Right lobe of liver (tissue), 6 donors: ENCODE measurements around the gene UGT2B11. TPM values are rescaled to one million over a fixed set of nuclear protein-coding genes. Genes with fewer than 3 reads are reported as not detected.
A peak's percentile ranks its signal among the peaks of the same experiment; 100 is the strongest.
"Not testable (repeated sequence)": the region's sequence is repeated elsewhere in the genome, so short reads cannot be mapped to it uniquely, and the experiment has no call there.

ENCODE experiments used
- ATAC-seq, 4 donors: fragments of 200-7000 bp; cut with Tn5 transposase; one replicate each; pipeline ENCODE4 v1.9.1; 2020; ENCODE audit warnings: mild to moderate bottlenecking in 4 of 4, moderate library complexity in 4 of 4
- DNase-seq, 3 donors: peaks; one replicate each; pipeline ENCODE4 v3.0.0-alpha.2; 2020
- H3K27ac ChIP-seq, 3 donors: fragments of 200-600 bp; one replicate each; pipeline ENCODE4 v1.8.0; 2022
- H3K27me3 ChIP-seq, 2 donors: fragments of 200-600 bp; one replicate each; pipeline ENCODE4 v1.8.0; 2022
- H3K36me3 ChIP-seq, 4 donors: fragments of 200-600 bp; sonication (generic) in 1 of 4; one replicate each; pipeline versions ENCODE4 v1.5.1 to v1.8.0; 2017 to 2022; ENCODE audit warnings: control low read depth in 1 of 4
- H3K4me1 ChIP-seq, 4 donors: fragments of 200-600 bp; sonication (generic) in 1 of 4; one replicate each; pipeline versions ENCODE4 v1.5.1 to v1.8.0; 2017 to 2022; ENCODE audit warnings: control low read depth in 1 of 4
- H3K4me3 ChIP-seq, 3 donors: fragments of 200-600 bp; one replicate each; pipeline ENCODE4 v1.8.0; 2022
- H3K9me3 ChIP-seq, 4 donors: fragments of 200-600 bp; sonication (generic) in 1 of 4; one replicate each; pipeline versions ENCODE4 v1.5.1 to v1.8.0; 2017 to 2022; ENCODE audit warnings: control low read depth in 1 of 4
- POLR2A ChIP-seq: fragments of 450-650 bp; IDR thresholded peaks from one replicate; pipeline ENCODE4 v1.6.1; 2017; ENCODE audit warnings: antibody characterized with exemption, mild to moderate bottlenecking
- whole genome bisulfite sequencing: methylation state at CpG from one replicate; pipeline ENCODE4 v1.1.6; 2018; ENCODE audit warnings: low coverage, low lambda C conversion rate; ENCODE audit not compliant: insufficient coverage; ENCODE audit errors: missing lambda C conversion rate; 5-methylcytosine and 5-hydroxymethylcytosine counted together
- intact Hi-C, 2 donors: fragments of 100-400 bp; cut with DNase I; formaldehyde crosslinking; loops; one replicate each; pipeline versions ENCODE4 v1.11.2 to v1.14.1; 2022
- total RNA-seq, 6 experiments: library from RNA; depleted of rRNA in 2 of 6; stranded (reverse); fragments of >200 nt in 2 of 6; fragmentation: NEBNext Ultra II Directional in 3 of 6; extraction: Animal tissue kit (Norgen Biotek cat#: 25700) in 3 of 6; gene quantifications; one replicate each; pipeline versions ENCODE4 v1.1.0 to v1.2.4, GENCODE V29; 2016 to 2023
- TF ChIP-seq, protein P1 (sequence below), 4 donors: fragments of 200-600 bp in 3 of 4; fragments of 450-650 bp in 1 of 4; IDR thresholded peaks; one replicate each; pipeline versions ENCODE4 v1.5.1 to v1.8.0; 2016 to 2022; ENCODE audit warnings: antibody characterized with exemption in 4 of 4, mild to moderate bottlenecking in 2 of 4
- donor health status: DM: no; HTN: yes; CAD: no.
- donor health status: DM: no; HTN: no; CAD: no.
- donor health status: DM: no; HTN: no; CAD: no.
- donor health status: DM: no; HTN: yes; CAD: no.
- donor health status: DM: no; HTN: yes; CAD: no.

The UGT2B11 gene
- total RNA-seq, 6 experiments from 2014 or later, result 0.29 to 1.4 (median 1.1) TPM

DNA sequence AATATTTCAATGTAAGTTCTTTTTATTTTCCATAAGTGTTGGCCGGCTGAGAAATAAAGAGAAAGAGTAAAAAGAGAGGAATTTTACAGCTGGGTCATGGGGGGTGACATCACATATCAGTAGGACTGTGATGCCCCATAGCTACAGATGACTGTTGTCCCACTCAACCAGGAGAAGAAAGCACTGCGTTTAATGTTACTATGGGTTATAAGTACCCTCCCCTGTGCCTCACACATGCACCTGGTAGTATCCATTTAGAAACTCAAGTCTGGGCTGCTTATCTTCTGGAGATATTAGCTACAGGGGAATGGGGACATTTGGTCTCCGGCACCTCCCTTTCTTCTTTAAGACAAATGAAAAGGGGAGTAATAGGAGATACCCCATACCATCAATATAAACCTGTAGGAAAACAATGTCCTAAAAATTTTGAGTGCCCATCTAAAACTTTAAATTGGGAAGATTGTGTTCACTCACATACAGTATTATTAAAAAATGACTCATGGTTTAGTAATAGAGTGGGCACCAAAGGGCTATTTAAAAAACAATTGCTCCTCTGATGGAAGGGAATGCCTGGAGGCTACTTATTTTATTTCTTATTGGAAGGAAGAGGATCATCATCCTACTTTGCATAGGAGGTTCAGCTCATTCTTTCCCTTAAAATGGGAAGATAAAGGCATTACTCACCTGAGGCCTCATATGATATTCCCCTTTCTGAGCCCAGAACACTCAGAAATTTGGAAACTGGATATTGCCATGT is 18.2 kb downstream of the UGT2B11 start:
- 97% methylated on average over 3 of the region's 3 CpGs for WGBS
- DNase-seq (no peak), ATAC-seq (no peak)
- Histone ChIP-seq H3K9me3 (no peaks in the 10 kb centered on the region), H3K4me3 (no peak overlapping the region), H3K27ac (no peak overlapping the region), H3K4me1 (peaks cover 0 to 10% (median 0%) of the 10 kb centered on the region in 4 donors), H3K27me3 (no peaks in the 10 kb centered on the region), H3K36me3 (peaks cover 0 to 5% (median 0%) of the 10 kb centered on the region in 4 donors)
- intact Hi-C loops, result no loop called here
- TF ChIP-seq, protein P1, sequence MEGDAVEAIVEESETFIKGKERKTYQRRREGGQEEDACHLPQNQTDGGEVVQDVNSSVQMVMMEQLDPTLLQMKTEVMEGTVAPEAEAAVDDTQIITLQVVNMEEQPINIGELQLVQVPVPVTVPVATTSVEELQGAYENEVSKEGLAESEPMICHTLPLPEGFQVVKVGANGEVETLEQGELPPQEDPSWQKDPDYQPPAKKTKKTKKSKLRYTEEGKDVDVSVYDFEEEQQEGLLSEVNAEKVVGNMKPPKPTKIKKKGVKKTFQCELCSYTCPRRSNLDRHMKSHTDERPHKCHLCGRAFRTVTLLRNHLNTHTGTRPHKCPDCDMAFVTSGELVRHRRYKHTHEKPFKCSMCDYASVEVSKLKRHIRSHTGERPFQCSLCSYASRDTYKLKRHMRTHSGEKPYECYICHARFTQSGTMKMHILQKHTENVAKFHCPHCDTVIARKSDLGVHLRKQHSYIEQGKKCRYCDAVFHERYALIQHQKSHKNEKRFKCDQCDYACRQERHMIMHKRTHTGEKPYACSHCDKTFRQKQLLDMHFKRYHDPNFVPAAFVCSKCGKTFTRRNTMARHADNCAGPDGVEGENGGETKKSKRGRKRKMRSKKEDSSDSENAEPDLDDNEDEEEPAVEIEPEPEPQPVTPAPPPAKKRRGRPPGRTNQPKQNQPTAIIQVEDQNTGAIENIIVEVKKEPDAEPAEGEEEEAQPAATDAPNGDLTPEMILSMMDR (IDR thresholded peaks at IDR 0.05), result no peak
- no peak for TF ChIP-seq POLR2A

DNA sequence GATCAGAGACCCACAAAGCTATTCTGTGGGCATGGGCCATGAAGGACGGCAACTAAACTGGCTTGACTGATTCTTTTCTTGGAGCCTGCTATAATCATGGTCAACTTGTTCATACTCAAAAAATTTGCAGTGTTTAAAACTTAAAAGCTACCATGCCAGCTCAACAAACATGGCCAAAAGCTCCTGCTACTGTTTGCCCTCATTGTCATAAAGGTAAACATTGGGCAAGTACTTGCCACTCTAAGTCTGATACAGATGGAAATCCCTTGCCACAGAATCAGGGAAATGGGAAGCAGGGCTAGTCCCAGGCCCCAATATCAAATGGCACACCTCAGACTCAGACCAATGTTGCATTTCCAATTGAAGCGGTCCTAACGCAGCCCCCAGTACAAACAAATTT is 20.4 kb downstream of the UGT2B11 start:
- Histone ChIP-seq H3K4me1 (peaks cover 0 to 10% (median 3%) of the 10 kb centered on the region in 4 donors), H3K9me3 (no peaks in the 10 kb centered on the region), H3K4me3 (no peak overlapping the region), H3K27me3 (no peaks in the 10 kb centered on the region), H3K27ac (no peak overlapping the region), H3K36me3 (no peaks in the 10 kb centered on the region)
- DNase-seq (no peak), ATAC-seq (peak in 3 of 4 donors; percentile 60 to 78 (median 66))
- intact Hi-C loops, result no loop called here
- 86% methylated on average over 3 of the region's 3 CpGs for WGBS
- TF ChIP-seq, protein P1 (IDR thresholded peaks at IDR 0.05), result no peak
- no peak for TF ChIP-seq POLR2A

- H3K27me3 ChIP-seq, H3K36me3 ChIP-seq, H3K4me3 ChIP-seq, H3K27ac ChIP-seq, intact Hi-C loops, DNase-seq, H3K9me3 ChIP-seq: not testable (repeated sequence)
- peak in 1 of 4 donors; percentile 12 for ATAC-seq
- WGBS, result 82% methylated on average over 3 of the region's 3 CpGs
- peaks cover 0 to 10% (median 3%) of the 10 kb centered on the region in 4 donors for H3K4me1 ChIP-seq
Measured at GRCh38 chr4:69191905-69192304, 22.6 kb downstream of the UGT2B11 start.

GRCh38 chr4:69190621-69191020 is 23.9 kb downstream of the UGT2B11 start:
- DNase-seq, H3K27me3 ChIP-seq, H3K36me3 ChIP-seq, H3K4me3 ChIP-seq, H3K27ac ChIP-seq, intact Hi-C loops, H3K9me3 ChIP-seq: not testable (repeated sequence)
- H3K4me1 ChIP-seq, result peaks cover 0 to 10% (median 3%) of the 10 kb centered on the region in 4 donors
- peak in 2 of 4 donors; percentile 67 to 79 for ATAC-seq
- WGBS, result 33% methylated on average over 1 of the region's 1 CpG

DNA sequence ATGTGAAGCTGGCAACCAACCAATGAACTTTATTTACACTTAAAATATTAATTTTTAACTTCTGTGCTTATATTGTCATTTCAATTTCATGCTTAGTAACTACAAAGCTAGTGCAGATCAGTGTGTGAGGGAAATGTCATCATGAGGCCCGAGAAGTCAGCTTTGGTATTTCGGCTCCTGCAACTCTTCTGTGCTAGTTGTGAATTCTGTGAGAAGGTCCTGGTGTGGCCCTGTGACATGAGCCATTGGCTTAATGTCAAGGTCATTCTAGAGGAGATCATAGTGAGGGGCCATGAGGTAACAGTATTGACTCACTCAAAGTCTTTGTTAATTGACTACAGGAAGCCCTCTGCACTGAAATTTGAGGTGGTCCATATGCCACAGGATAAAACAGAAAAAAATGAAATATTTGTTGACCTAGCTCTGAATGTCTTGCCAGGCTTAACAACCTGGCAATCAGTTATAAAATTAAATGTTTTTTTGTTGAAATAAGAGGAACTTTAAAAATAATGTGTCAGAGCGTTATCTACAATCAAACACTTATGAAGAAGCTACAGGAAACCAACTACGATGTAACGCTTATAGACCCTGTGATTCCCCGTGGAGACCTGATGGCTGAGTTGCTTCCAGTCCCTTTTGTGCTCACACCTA is 32.9 kb downstream of the UGT2B11 start:
- not testable (repeated sequence) for H3K27me3 ChIP-seq, H3K27ac ChIP-seq, DNase-seq

DNA sequence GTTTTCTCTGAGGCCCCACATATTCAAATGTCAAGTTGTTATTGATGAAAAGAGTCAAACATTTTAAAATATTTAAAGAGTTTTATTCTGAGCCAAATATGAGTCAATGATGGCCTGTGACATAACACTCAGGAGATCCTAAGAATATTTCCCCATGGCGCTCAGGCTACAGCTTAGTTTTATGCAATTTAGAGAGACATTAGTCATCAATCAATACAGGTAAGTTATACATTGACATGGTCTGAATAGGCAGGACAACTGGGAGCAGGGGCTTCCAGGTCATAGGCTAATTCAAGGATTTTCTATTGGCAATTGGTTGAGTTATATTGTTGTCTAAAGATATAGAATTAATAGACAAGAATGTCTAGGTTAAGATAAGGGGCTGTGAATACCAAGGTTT is 34.7 kb downstream of the UGT2B11 start:
- H3K4me1 ChIP-seq, result not testable (repeated sequence)

More for the DNA sequence above, 32.9 kb downstream of the UGT2B11 start:
- H3K4me3 ChIP-seq, ATAC-seq, H3K4me1 ChIP-seq, H3K36me3 ChIP-seq, H3K9me3 ChIP-seq, intact Hi-C loops: not testable (repeated sequence)
- WGBS, result 63% methylated on average over 6 of the region's 6 CpGs

GRCh38 chr4:69178751-69179205 is 35.8 kb downstream of the UGT2B11 start:
- intact Hi-C loops, H3K9me3 ChIP-seq, H3K4me3 ChIP-seq, H3K4me1 ChIP-seq, H3K27ac ChIP-seq, H3K27me3 ChIP-seq, DNase-seq, H3K36me3 ChIP-seq, ATAC-seq: not testable (repeated sequence)
- 43% methylated on average over 6 of the region's 6 CpGs for WGBS

More for the DNA sequence above, 34.7 kb downstream of the UGT2B11 start:
- H3K27me3 ChIP-seq, DNase-seq, H3K4me3 ChIP-seq, H3K9me3 ChIP-seq, H3K36me3 ChIP-seq, intact Hi-C loops: not testable (repeated sequence)
- whole genome bisulfite sequencing, result 20% methylated on average over 1 of the region's 1 CpG
- ATAC-seq, result peak; percentile 45 to 97 (median 88)
- peak overlapping the region in 1 of 3 donors; percentile 3 for H3K27ac ChIP-seq
